HG02678 (cell line): Measurements from ENCODE around the gene CATSPERB.
"Not testable (repeated sequence)": the region's sequence is repeated elsewhere in the genome, so short reads cannot be mapped to it uniquely, and the experiment has no call there.

ENCODE experiments used
- ATAC-seq: cut with Tn5 transposase; IDR thresholded peaks from one replicate; pipeline ENCODE4 v1.9.1; 2021; ENCODE audit warnings: mild to moderate bottlenecking, moderate library complexity; ENCODE audit not compliant: unreplicated experiment

Gene CATSPERB

DNA sequence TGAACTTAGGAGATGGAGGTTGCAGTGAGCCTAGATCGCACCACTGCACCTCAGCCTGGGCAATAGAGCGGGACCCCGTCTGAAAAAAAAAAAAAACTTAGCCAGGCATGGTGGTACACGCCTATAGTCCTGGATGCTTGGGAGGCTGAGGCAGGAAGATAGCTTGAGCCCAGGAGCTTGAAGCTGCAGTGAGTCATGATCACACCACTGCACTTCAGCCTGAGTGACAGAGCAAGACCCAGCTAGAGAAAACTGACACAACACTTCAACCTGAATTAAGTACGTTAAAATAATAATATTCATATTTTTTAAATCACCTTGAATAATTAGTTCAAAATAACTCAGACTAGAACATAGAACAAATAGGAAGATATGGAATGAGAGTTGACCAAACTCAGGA, 5.7 kb upstream of the CATSPERB start:
- ATAC-seq, result no peak

GRCh38 chr14:91732859-91733477, 1.1 kb upstream of the CATSPERB start:
- no peak for ATAC-seq

- no peak for ATAC-seq
Measured at GRCh38 chr14:91732439-91732838, 553 bp upstream of the CATSPERB start.

DNA sequence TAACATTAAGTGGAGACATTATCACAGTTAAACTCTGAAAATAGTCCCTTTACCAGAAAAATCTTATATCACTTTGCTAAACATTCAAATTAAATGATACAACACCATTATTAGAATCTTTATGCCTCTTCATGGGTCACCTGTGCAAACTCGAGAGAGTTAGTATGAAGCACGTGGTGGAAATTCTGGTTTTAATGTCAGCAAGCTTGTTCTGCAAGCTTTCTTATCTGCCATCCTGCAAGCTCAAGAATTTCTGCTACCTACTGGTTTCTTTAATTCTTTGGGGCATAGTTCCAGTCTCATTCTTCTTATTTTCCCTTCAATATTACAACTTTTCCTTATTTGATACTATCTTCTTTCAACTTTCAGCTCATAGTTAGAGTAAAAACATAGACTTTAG, 868 bp downstream of the CATSPERB start:
- ATAC-seq, result no peak

DNA sequence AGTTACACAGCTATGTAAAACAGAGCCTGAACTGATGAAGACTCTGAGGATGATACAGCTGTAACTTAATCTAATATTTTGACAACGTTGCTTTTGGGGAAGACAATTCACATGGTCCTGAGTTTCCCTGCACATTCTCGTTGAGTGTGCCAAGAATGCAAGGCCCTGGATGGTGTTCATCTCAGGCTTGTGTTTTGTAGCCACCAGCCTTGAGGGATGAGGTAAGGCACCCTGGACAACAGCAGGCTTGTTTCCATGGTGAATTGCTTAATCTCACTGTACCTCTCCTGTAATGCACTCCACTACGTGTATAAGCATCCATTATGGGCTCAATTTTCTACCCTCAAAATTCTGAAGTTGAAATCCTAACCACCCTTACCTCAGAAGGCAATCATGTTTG, 2.1 kb downstream of the CATSPERB start:
- no peak for ATAC-seq

DNA sequence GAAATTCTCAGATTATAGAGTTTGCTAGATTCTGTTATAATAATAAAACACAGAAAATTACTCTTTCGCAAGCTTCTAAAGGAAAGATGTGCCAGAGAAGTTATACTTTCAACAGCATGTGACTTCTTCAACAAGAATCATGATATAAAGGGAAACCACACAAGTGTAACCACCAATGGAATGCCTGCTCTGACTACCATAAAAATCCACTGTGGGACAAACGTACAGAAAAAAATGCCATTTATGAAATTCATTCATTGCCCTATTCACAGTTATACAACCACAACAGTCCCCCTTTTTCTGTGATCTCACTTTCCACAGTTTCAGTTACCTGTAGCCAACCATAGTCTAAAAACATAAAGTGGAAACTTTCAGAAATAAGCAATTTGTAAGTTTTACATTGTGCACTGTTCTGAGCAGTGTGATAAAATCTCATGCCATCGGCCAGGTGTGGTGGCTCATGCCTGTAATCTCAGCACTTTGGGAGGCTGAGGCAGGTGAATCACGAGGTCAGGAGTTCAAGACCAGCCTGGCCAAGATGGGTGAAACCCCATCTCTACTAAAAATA, 3.2 kb downstream of the CATSPERB start:
- ATAC-seq, result no peak

GRCh38 chr14:91727121-91727520, 4.8 kb downstream of the CATSPERB start:
- no peak for ATAC-seq

- no peak for ATAC-seq
Measured at GRCh38 chr14:91723501-91723900, 8.4 kb downstream of the CATSPERB start.

- ATAC-seq, result no peak
Measured at GRCh38 chr14:91722386-91722785, 9.5 kb downstream of the CATSPERB start.

GRCh38 chr14:91719839-91720238, 12.0 kb downstream of the CATSPERB start:
- ATAC-seq, result no peak

DNA sequence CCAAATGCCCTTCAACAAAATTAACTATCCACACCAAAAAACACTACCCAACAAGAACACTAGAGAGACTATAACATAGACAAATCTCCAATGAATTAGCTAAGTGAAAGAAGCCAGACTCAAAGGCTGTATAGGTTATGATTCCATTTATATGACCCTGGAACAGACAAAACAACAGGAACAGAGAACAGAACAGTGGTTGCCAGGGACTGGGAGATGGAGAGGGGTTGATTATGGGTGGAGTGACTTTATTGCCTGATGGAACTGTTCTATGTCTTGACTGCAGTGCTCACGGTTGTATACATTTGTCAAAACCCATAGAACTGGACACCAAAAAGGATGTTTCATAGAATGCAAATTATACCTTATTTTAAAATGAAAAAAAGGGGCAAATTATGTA, 14.9 kb downstream of the CATSPERB start:
- ATAC-seq, result no peak

DNA sequence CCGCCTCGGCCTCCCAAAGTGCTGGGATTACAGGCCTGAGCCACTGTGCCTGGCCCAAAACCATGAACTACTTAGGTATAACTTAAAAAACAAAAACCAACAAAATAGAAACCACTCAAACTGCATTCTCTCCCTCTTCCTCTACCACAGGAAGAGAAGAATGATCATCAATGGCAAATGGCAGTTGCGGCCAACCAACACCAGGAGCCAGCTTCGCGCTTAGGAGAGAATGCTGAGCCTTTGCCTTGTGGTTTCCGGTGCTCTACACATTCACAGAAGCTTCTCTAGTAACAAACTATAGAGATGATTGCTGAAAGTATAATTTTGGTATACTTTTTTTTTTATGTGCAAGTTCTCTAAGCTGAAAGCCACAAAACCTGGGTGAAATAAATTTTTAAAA, 17.1 kb downstream of the CATSPERB start:
- no peak for ATAC-seq

DNA sequence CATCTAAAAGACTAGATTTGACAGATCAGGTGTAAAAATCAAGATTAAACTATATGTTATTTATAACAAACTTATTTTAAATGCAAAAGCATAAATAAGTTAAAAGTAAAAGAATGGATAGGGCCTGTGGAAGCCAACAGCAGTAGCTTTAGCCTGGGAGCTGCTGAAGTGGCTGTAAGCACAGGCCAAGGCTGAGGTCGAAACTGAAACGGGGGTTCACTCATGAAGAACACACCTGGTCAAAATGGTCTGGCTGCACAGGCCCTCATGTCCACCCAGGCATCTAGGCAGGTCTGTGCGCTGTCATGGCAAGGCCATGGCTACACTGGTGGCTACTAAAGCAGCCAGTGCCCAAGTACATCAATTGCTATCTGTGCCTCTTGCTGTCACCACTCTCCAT, 23.1 kb downstream of the CATSPERB start:
- ATAC-seq, result no peak

- no peak for ATAC-seq
Measured at GRCh38 chr14:91706996-91707395, 24.9 kb downstream of the CATSPERB start.

GRCh38 chr14:91694643-91695042, 37.2 kb downstream of the CATSPERB start:
- no peak for ATAC-seq

DNA sequence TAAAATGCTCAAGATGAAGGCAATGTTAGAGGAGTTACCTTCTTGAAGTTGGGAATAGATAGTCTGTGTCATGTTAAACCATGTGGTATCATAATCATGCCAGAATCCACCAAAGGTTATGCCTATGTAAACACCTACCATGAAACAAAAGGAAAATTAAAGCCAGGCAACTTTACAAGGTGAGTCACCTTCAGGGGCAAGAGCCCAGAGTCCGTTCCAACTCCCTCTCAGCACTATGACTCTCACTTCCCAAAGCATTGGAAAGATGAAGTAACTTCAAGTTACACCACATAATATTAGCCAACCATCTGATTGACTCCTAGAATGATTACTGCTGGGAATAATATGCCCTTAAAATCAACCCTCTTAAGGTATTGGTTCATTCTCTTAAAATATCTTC, 38.5 kb downstream of the CATSPERB start:
- no peak for ATAC-seq

DNA sequence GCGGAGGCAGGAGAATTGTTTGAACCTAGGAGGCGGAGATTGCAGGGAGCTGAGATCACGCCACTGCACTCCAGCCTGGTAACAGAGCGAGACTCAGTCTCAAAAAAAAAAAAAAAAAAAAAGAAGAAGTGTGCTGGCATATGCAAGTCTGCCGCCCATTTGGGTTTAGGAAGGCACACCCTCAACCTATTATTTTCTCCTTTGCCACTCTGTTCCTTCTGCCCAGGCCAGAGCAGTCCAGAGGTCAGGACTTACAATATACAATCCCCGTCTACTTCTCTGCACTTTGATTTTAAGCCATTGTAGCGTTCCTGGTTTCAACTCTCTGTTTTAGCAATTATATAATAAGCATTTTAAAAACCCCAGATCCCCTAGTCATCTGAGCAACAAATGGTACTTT, 39.8 kb downstream of the CATSPERB start:
- ATAC-seq, result no peak

GRCh38 chr14:91689608-91690007, 42.3 kb downstream of the CATSPERB start:
- ATAC-seq, result no peak

DNA sequence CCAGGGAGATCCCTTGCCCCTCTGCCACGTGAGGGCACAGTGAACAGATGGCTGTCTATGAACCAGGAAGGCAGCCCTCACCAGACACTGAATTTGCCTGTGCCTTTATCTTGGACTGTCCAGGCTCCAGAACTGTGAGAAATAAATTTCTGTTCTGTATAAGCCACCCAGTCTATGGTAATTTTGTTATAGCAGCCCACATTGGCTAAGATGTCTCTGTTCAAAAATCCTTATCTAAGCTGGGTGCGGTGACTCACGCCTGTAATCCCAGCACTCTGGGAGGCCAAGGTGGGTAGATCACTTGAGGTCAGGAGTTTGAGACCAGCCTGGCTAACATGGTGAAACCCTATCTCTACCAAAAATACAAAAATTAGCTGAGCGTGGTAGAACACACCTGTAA, 44.5 kb downstream of the CATSPERB start:
- ATAC-seq, result not testable (repeated sequence)

GRCh38 chr14:91685600-91685999, 46.3 kb downstream of the CATSPERB start:
- ATAC-seq, result no peak

DNA sequence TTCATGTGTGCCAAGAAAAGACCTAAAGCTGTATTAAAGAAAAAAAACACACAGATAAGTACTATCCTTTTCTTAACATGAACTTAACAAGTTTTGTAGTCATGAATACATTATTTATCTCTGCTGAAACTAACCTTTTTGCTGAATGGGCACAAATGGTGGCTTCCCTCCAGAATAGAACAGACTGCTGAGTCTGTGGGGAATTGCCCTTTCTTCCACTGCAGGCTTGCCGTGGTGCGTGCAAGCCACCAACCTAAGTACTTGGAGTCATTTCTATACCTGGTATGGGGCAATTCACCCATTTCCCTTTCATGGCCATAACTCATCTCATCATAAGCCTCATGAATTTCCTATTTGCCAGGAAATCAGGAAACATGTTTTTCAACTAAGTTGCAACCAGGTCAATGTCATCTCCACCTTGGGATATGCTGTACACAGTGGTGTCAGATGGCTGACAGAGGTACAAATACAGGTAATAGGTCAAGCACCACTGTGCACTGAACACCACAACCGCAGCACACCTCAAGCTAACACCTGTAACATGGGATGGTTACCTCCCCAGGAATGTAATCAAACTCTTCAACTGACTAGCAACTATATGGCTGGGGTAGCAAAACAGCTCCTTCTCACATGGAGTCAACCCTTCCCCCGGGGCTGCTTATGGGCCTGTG, 49.9 kb downstream of the CATSPERB start:
- ATAC-seq, result no peak

GRCh38 chr14:91681118-91681517, 50.8 kb downstream of the CATSPERB start:
- no peak for ATAC-seq

GRCh38 chr14:91679273-91679672, 52.6 kb downstream of the CATSPERB start:
- no peak for ATAC-seq
